Stomach (tissue), 9 donors: ENCODE measurements around the gene FAM180B. TPM values are rescaled to one million over a fixed set of nuclear protein-coding genes. Genes with fewer than 3 reads are reported as not detected.

Source experiments
- DNase-seq, 2 donors: peaks; one replicate each; pipeline versions ENCODE4 v3.0.0 to v3.0.0-alpha.2; 2013 to 2019
- H3K27ac ChIP-seq, 5 donors: fragments of 200-600 bp in 4 of 5; sonication (generic) in 4 of 5; one replicate each; pipeline ENCODE4 v1.5.1; 2013 to 2019; ENCODE audit warnings: mild to moderate bottlenecking in 1 of 5, moderate library complexity in 1 of 5
- H3K27me3 ChIP-seq, 3 donors: fragments of 200-600 bp; sonication (generic); one replicate each; pipeline ENCODE4 v1.5.1; 2017 to 2019; ENCODE audit warnings: mixed run types in 1 of 3
- H3K36me3 ChIP-seq, 4 donors: fragments of 200-600 bp; sonication (generic); 1 replicate in 3 of 4; 2 replicates in 1 of 4; pipeline ENCODE4 v1.5.1; 2016 to 2019
- H3K4me1 ChIP-seq, 4 donors: fragments of 200-600 bp; sonication (generic); one replicate each; pipeline ENCODE4 v1.5.1; 2016 to 2019
- H3K4me3 ChIP-seq, 4 donors: fragments of 200-600 bp; sonication (generic) in 3 of 4; one replicate each; pipeline ENCODE4 v1.5.1; 2016 to 2019; ENCODE audit warnings: mild to moderate bottlenecking in 1 of 4
- H3K9me3 ChIP-seq, 4 donors: fragments of 200-600 bp; sonication (generic); one replicate each; pipeline ENCODE4 v1.5.1; 2016 to 2019
- EP300 ChIP-seq: sonication (generic); formaldehyde crosslinking; IDR thresholded peaks from one replicate; pipeline ENCODE4 v1.6.1; 2017; ENCODE audit warnings: antibody characterized with exemption
- POLR2A ChIP-seq, 4 donors: fragments of 450-650 bp; IDR thresholded peaks; one replicate each; pipeline ENCODE4 v1.6.1; 2016; ENCODE audit warnings: antibody characterized with exemption in 4 of 4, control low read depth in 2 of 4, mild to moderate bottlenecking in 1 of 4, moderate library complexity in 1 of 4
- POLR2AphosphoS5 ChIP-seq, 3 donors: sonication (generic); formaldehyde crosslinking; IDR thresholded peaks; one replicate each; pipeline ENCODE4 v1.6.1; 2016; ENCODE audit warnings: antibody characterized with exemption in 3 of 3
- WGBS, 5 donors: extraction: QIAGEN DNeasy Blood & Tissue Kit in 3 of 5; methylation state at CpG; one replicate each; pipeline versions ENCODE4 v1.1.5 to v1.1.7; 2013 to 2018; 5-methylcytosine and 5-hydroxymethylcytosine counted together
- intact Hi-C: fragments of 100-400 bp; cut with DNase I; formaldehyde crosslinking; loops from one replicate; pipeline ENCODE4 v1.15.1; 2023; ENCODE audit warnings: low total_unique reads
- polyA plus RNA-seq, 3 donors: library from polyadenylated mRNA; stranded (reverse); fragments of 200-250 nt; gene quantifications; one replicate each; pipeline ENCODE4 v1.2.3, GENCODE V29; 2013
- total RNA-seq, 5 donors: library from RNA; depleted of rRNA; stranded (reverse); fragments of >200 nt; gene quantifications; one replicate each; pipeline versions ENCODE4 v1.1.0 to v1.2.3, GENCODE V29; 2014 to 2016
- TF ChIP-seq, protein P1 (sequence below), 7 experiments: fragments of 450-650 bp in 4 of 7; fragments of 200-600 bp in 3 of 7; sonication (generic) in 3 of 7; IDR thresholded peaks; one replicate each; pipeline ENCODE4 v1.5.1; 2016 to 2019; ENCODE audit warnings: antibody characterized with exemption in 7 of 7, control low read depth in 2 of 7, mild to moderate bottlenecking in 1 of 7
- donor health status: healthy with polysubstance abuse.
- donor health status: Bipolar disorder and iron deficiency.
- donor health status: healthy.

The FAM180B gene
- total and polyA plus RNA-seq, 8 donors = 0.37 to 1.2 TPM; not detected in 6

DNA sequence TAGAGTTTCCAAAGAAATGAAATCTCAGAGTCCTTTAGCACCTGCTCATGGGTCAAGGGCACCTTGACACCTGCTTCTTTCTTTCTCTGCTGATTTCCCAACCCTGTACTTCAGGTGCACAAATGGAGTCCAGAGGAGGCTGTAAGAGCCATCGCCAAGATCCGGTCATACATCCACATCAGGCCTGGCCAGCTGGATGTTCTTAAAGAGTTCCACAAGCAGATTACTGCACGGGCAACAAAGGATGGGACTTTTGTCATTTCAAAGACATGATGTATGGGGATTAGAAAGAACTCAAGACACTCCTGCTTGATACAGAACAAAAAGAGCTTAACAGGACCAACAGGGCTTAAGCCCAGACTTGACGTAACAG, 15.1 kb upstream of the FAM180B start:
- TF ChIP-seq, protein P1, sequence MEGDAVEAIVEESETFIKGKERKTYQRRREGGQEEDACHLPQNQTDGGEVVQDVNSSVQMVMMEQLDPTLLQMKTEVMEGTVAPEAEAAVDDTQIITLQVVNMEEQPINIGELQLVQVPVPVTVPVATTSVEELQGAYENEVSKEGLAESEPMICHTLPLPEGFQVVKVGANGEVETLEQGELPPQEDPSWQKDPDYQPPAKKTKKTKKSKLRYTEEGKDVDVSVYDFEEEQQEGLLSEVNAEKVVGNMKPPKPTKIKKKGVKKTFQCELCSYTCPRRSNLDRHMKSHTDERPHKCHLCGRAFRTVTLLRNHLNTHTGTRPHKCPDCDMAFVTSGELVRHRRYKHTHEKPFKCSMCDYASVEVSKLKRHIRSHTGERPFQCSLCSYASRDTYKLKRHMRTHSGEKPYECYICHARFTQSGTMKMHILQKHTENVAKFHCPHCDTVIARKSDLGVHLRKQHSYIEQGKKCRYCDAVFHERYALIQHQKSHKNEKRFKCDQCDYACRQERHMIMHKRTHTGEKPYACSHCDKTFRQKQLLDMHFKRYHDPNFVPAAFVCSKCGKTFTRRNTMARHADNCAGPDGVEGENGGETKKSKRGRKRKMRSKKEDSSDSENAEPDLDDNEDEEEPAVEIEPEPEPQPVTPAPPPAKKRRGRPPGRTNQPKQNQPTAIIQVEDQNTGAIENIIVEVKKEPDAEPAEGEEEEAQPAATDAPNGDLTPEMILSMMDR (IDR thresholded peaks at IDR 0.05) = no peak
- TF ChIP-seq POLR2A (IDR thresholded peaks at IDR 0.05) = no peak
- TF ChIP-seq POLR2AphosphoS5 (IDR thresholded peaks at IDR 0.05) = no peak
- TF ChIP-seq EP300 = no peak
- no peak overlapping the region for H3K4me3 ChIP-seq
- 75 to 89% (median 87%) methylated on average over 4 of the region's 4 CpGs for WGBS, 5 donors
- DNase-seq = no peak
- intact Hi-C loops = no loop called here
- H3K27ac ChIP-seq = no peak overlapping the region
- peaks cover 22 to 83% (median 74%) of the 10 kb centered on the region in 4 donors for H3K36me3 ChIP-seq
- no peaks in the 10 kb centered on the region for H3K27me3 ChIP-seq
- no peaks in the 10 kb centered on the region for H3K9me3 ChIP-seq
- peaks cover 0 to 39% (median 15%) of the 10 kb centered on the region in 4 donors for H3K4me1 ChIP-seq

DNA sequence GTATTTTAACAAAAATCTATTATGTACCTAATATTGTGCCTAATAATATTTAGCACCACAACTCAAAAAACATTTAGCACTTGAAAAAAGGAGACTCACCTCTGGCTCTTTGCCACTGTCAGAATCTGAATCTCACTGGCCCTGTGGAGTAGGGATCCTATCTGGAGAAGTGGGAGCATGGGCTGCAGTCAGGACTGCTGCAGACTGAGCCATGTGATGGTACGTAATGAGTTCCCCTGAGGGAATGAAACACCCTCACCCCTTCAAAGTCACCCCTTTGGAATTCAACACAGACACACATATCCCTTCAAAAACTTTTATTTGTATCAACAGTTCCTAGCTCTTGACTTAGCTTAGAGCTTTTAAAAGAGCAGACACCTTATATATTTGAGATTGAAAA, 14.6 kb upstream of the FAM180B start:
- Histone ChIP-seq H3K4me3 (no peak overlapping the region), H3K4me1 (peaks cover under 1 to 39% (median 17%) of the 10 kb centered on the region in 4 donors), H3K36me3 (peaks cover 22 to 88% (median 80%) of the 10 kb centered on the region in 4 donors), H3K9me3 (no peaks in the 10 kb centered on the region), H3K27me3 (no peaks in the 10 kb centered on the region), H3K27ac (no peak overlapping the region)
- intact Hi-C loops = no loop called here
- no peak for DNase-seq
- WGBS, 5 donors = 68 to 89% (median 83%) methylated on average over 1 of the region's 1 CpG
- TF ChIP-seq, protein P1 (IDR thresholded peaks at IDR 0.05) = no peak
- TF ChIP-seq POLR2AphosphoS5 (IDR thresholded peaks at IDR 0.05) (no peak), POLR2A (IDR thresholded peaks at IDR 0.05) (no peak), EP300 (no peak)

DNA sequence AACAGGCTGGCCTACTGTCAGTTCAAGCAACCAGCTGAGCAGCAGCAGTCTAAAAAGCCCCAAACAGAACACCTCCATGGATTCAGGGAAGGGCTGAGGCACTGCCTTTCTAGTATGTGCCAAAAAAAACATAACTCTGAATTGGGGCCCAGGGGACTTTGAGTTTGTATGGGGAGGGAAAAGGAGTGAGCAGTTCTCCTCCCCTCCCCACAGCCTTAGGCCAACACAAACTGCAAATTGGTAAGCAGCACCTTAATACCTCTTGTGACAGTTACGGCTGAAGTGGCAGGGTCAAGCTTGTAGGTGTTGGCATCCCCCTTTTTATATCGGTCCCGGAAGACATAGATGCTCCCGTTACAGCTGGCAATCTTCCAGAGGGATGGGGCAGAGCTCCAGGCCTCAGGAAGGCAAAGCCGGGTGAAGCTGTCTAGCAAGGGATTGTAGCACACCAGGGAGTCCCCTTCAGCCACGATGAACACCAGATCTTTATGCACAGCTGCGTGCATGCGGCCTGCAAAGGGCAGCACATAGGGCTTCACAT, 13.7 kb upstream of the FAM180B start:
- 37 to 65% (median 59%) methylated on average over 6 to 8 of the region's 8 CpGs for WGBS, 5 donors
- peaks cover 22 to 91% (median 84%) of the 10 kb centered on the region in 4 donors for H3K36me3 ChIP-seq

DNA sequence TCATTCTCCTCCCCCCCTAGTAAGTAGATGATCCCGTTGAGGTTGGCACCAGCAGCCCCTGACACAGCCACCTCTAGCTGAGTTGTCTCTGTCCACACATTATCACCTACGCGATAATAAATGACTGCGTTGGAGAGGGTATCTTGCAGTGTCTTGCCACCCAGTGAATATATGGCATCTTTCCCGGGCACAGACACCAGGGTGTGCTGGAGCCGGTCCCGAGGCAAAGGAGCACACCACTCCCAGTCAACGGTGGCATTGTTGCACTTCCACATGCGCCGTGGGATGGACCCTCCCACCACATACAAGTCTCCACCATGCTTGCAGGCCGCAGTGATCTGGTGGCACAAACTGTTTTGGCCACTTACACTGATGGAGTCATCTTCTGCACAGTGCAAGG, 13.2 kb upstream of the FAM180B start:
- peaks cover 22 to 88% (median 84%) of the 10 kb centered on the region in 4 donors for H3K36me3 ChIP-seq
- TF ChIP-seq, protein P1 (IDR thresholded peaks at IDR 0.05) = no peak
- TF ChIP-seq POLR2A (IDR thresholded peaks at IDR 0.05) (no peak), EP300 (no peak), POLR2AphosphoS5 (IDR thresholded peaks at IDR 0.05) (no peak)
- H3K4me1 ChIP-seq = peaks cover 15 to 48% (median 28%) of the 10 kb centered on the region in 4 donors
- 85 to 90% (median 86%) methylated on average over 8 to 11 of the region's 11 CpGs for WGBS, 5 donors
- H3K27me3 ChIP-seq = no peaks in the 10 kb centered on the region
- intact Hi-C loops = no loop called here
- no peak overlapping the region for H3K27ac ChIP-seq
- DNase-seq = no peak
- H3K4me3 ChIP-seq = no peak overlapping the region
- H3K9me3 ChIP-seq = no peaks in the 10 kb centered on the region

More for the DNA sequence above, 13.7 kb upstream of the FAM180B start:
- no peaks in the 10 kb centered on the region for H3K9me3 ChIP-seq
- no peak for TF ChIP-seq EP300
- TF ChIP-seq POLR2A (IDR thresholded peaks at IDR 0.05) = no peak
- no peak for TF ChIP-seq POLR2AphosphoS5 (IDR thresholded peaks at IDR 0.05)
- TF ChIP-seq, protein P1 (IDR thresholded peaks at IDR 0.05) = no peak
- intact Hi-C loops = no loop called here
- no peaks in the 10 kb centered on the region for H3K27me3 ChIP-seq
- DNase-seq = no peak
- peaks cover 9 to 42% (median 24%) of the 10 kb centered on the region in 4 donors for H3K4me1 ChIP-seq
- no peak overlapping the region for H3K4me3 ChIP-seq
- no peak overlapping the region for H3K27ac ChIP-seq
